Gastrocnemius medialis (tissue), 4 donors: ENCODE data around the gene DUSP18.

ENCODE experiments used
- POLR2A ChIP-seq, 2 donors: fragments of 450-650 bp; IDR thresholded peaks; one replicate each; pipeline ENCODE4 v1.6.1; 2017; ENCODE audit warnings: antibody characterized with exemption in 2 of 2, mild to moderate bottlenecking in 2 of 2, moderate library complexity in 2 of 2
- TF ChIP-seq, protein P1 (sequence below), 5 experiments: fragments of 450-650 bp in 3 of 5; fragments of 200-600 bp in 2 of 5; sonication (generic) in 2 of 5; IDR thresholded peaks in 4 of 5; conservative IDR thresholded peaks in 1 of 5; 1 replicate in 4 of 5; 2 replicates in 1 of 5; pipeline ENCODE4 v1.5.1; 2016 to 2019; ENCODE audit warnings: antibody characterized with exemption in 5 of 5, mild to moderate bottlenecking in 3 of 5, moderate library complexity in 3 of 5

DNA sequence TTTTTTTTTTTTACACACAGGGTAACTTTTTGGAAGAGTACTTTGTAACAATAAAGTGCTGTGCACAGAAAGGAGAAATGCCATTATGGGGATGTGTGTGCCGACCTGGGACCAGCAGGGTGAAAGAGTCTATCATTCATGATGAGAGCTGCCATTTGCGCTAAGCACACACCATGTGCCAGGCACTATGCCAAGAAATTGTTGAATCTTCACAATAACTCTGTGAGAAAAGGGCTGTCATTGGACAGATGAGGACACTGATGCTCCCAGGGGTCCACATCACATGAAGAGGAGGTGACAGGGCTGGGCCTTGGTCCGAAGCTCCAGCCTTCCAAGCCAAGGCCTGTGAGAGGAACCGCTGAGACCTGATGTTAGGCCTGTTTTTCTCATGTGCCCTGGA, 5.6 kb downstream of the DUSP18 start:
- TF ChIP-seq, protein P1, sequence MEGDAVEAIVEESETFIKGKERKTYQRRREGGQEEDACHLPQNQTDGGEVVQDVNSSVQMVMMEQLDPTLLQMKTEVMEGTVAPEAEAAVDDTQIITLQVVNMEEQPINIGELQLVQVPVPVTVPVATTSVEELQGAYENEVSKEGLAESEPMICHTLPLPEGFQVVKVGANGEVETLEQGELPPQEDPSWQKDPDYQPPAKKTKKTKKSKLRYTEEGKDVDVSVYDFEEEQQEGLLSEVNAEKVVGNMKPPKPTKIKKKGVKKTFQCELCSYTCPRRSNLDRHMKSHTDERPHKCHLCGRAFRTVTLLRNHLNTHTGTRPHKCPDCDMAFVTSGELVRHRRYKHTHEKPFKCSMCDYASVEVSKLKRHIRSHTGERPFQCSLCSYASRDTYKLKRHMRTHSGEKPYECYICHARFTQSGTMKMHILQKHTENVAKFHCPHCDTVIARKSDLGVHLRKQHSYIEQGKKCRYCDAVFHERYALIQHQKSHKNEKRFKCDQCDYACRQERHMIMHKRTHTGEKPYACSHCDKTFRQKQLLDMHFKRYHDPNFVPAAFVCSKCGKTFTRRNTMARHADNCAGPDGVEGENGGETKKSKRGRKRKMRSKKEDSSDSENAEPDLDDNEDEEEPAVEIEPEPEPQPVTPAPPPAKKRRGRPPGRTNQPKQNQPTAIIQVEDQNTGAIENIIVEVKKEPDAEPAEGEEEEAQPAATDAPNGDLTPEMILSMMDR (IDR thresholded peaks at IDR 0.05 in 4 of 5, conservative IDR thresholded peaks at IDR 0.05 in 1 of 5) = no peak
- no peak for TF ChIP-seq POLR2A (IDR thresholded peaks at IDR 0.05)
